ENCODE results near the gene LAMTOR5. TPM values are rescaled to one million over a fixed set of nuclear protein-coding genes. Genes with fewer than 3 reads are reported as not detected.

The LAMTOR5 gene
- polyA plus RNA-seq, 1 donor from 2014 or later = 102 TPM

DNA sequence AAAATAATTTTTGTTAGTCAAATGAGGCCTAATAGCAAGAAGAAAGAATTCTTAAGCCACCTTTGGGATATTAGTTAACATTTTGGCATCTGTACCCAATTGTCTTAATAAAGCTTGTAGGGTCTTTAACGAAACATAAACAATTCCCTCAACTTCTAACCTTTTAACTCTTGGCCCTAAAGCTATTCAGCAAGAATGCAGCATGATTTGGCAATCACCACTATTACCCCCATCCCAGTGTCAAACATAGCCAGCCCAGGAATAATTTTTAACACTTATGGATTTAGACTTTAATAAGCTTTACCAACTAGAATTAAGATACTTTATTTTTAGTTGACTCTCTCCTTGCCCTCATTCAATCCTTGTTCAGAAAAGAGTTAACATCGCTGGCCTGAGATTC, 14.2 kb downstream of the LAMTOR5 start:
- H3F3A ChIP-seq (ENCODE audit: insufficient read depth, low read length, poor library complexity, severe bottlenecking) = no peaks in the 10 kb centered on the region
- no peak overlapping the region for H3K4me3 ChIP-seq (ENCODE audit: low read length)
- TF ChIP-seq, protein P1, sequence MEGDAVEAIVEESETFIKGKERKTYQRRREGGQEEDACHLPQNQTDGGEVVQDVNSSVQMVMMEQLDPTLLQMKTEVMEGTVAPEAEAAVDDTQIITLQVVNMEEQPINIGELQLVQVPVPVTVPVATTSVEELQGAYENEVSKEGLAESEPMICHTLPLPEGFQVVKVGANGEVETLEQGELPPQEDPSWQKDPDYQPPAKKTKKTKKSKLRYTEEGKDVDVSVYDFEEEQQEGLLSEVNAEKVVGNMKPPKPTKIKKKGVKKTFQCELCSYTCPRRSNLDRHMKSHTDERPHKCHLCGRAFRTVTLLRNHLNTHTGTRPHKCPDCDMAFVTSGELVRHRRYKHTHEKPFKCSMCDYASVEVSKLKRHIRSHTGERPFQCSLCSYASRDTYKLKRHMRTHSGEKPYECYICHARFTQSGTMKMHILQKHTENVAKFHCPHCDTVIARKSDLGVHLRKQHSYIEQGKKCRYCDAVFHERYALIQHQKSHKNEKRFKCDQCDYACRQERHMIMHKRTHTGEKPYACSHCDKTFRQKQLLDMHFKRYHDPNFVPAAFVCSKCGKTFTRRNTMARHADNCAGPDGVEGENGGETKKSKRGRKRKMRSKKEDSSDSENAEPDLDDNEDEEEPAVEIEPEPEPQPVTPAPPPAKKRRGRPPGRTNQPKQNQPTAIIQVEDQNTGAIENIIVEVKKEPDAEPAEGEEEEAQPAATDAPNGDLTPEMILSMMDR (IDR thresholded peaks at IDR 0.05; ENCODE audit: poor library complexity, severe bottlenecking) = no peak
- TF ChIP-seq RAD21 (conservative IDR thresholded peaks at IDR 0.05) (no peak), POLR2AphosphoS5 (IDR thresholded peaks at IDR 0.05) (no peak), MXI1 (conservative IDR thresholded peaks at IDR 0.05; ENCODE audit: poor library complexity, severe bottlenecking) (no peak), SMC3 (conservative IDR thresholded peaks at IDR 0.05; ENCODE audit: poor library complexity) (no peak), TAF1 (IDR thresholded peaks at IDR 0.05; ENCODE audit: low read depth) (no peak), EZH2 (IDR thresholded peaks at IDR 0.05; ENCODE audit: borderline replicate concordance, insufficient read depth, low read length, poor library complexity, severe bottlenecking) (no peak), EP300 (conservative IDR thresholded peaks at IDR 0.05; ENCODE audit: poor library complexity, severe bottlenecking) (no peak)
- TF ChIP-seq, protein P2, sequence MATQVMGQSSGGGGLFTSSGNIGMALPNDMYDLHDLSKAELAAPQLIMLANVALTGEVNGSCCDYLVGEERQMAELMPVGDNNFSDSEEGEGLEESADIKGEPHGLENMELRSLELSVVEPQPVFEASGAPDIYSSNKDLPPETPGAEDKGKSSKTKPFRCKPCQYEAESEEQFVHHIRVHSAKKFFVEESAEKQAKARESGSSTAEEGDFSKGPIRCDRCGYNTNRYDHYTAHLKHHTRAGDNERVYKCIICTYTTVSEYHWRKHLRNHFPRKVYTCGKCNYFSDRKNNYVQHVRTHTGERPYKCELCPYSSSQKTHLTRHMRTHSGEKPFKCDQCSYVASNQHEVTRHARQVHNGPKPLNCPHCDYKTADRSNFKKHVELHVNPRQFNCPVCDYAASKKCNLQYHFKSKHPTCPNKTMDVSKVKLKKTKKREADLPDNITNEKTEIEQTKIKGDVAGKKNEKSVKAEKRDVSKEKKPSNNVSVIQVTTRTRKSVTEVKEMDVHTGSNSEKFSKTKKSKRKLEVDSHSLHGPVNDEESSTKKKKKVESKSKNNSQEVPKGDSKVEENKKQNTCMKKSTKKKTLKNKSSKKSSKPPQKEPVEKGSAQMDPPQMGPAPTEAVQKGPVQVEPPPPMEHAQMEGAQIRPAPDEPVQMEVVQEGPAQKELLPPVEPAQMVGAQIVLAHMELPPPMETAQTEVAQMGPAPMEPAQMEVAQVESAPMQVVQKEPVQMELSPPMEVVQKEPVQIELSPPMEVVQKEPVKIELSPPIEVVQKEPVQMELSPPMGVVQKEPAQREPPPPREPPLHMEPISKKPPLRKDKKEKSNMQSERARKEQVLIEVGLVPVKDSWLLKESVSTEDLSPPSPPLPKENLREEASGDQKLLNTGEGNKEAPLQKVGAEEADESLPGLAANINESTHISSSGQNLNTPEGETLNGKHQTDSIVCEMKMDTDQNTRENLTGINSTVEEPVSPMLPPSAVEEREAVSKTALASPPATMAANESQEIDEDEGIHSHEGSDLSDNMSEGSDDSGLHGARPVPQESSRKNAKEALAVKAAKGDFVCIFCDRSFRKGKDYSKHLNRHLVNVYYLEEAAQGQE (IDR thresholded peaks at IDR 0.05; ENCODE audit: borderline replicate concordance) = no peak
- no peak overlapping the region for H3K9ac ChIP-seq (ENCODE audit: low read length)
- no peak overlapping the region for H3K4me2 ChIP-seq (ENCODE audit: low read length)
- no peaks in the 10 kb centered on the region for H3K27me3 ChIP-seq (ENCODE audit: insufficient read depth, low read depth, low read length)
- no peaks in the 10 kb centered on the region for H4K20me1 ChIP-seq (ENCODE audit: insufficient read depth)
- H3K9me3 ChIP-seq (ENCODE audit: low read length) = no peaks in the 10 kb centered on the region
- H3K79me2 ChIP-seq (replicated peaks; ENCODE audit: insufficient read depth, low read length) = no peaks in the 10 kb centered on the region
- H3K36me3 ChIP-seq (ENCODE audit: insufficient read depth, low read length) = no peaks in the 10 kb centered on the region
- no peaks in the 10 kb centered on the region for H3K9me2 ChIP-seq (ENCODE audit: insufficient read depth, low read length)
- no peak overlapping the region for H2AFZ ChIP-seq (ENCODE audit: low read depth, low read length)
- H3K27ac ChIP-seq (ENCODE audit: low read length) = no peak overlapping the region

DNA sequence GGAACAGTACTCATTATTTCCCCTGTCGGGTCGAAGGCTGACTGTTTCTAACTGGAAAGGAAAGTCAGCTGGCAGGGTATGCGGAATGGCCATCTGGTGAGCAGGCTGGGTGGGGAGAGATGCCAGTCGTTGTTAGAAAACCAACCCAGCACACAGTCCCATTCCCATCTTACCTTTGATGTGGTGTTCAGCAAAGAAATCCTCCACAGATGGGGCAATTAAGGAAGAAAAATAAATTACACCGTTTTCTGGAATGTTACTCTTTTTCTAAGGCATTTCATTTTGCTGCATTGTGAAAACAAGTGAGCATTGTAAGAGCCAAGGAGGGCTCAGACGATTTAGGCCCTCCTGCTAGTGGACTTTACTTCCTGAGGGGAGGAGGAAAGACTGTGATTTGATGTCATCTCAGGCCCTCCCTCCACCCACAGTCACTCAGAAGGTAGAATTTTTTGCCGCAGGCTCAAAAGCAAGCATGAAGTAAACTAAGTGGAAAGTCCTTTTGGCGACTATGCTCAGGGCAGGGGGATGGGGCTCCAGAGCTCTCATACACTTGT, 16.7 kb downstream of the LAMTOR5 start, which contains the start of gene SLC16A4:
Gene SLC16A4 (minus strand): TSS at position 335 of the 554 bp plus-strand sequence. CDS start 1,703 bp downstream, outside the sequence.
- Histone ChIP-seq H2AFZ (ENCODE audit: low read depth, low read length) (no peak within 1 kb of the TSS), H3K27ac (ENCODE audit: low read length) (no peak within 1 kb of the TSS), H3K27me3 (ENCODE audit: insufficient read depth, low read depth, low read length) (no peaks in the 10 kb centered on the region), H3F3A (ENCODE audit: insufficient read depth, low read length, poor library complexity, severe bottlenecking) (no peaks in the 10 kb centered on the region), H3K36me3 (ENCODE audit: insufficient read depth, low read length) (no peaks in the 10 kb centered on the region), H3K4me2 (ENCODE audit: low read length) (no peak within 1 kb of the TSS), H3K4me3 (ENCODE audit: low read length) (no peak within 1 kb of the TSS), H4K20me1 (ENCODE audit: insufficient read depth) (no peaks in the 10 kb centered on the region), H3K9me3 (ENCODE audit: low read length) (no peaks in the 10 kb centered on the region), H3K9me2 (ENCODE audit: insufficient read depth, low read length) (no peaks in the 10 kb centered on the region), H3K79me2 (replicated peaks; ENCODE audit: insufficient read depth, low read length) (no peaks in the 10 kb centered on the region), H3K9ac (ENCODE audit: low read length) (no peak within 1 kb of the TSS)
- no peak for TF ChIP-seq POLR2AphosphoS5 (IDR thresholded peaks at IDR 0.05)
- no peak for TF ChIP-seq EZH2 (IDR thresholded peaks at IDR 0.05; ENCODE audit: borderline replicate concordance, insufficient read depth, low read length, poor library complexity, severe bottlenecking)
- TF ChIP-seq RAD21 (conservative IDR thresholded peaks at IDR 0.05) = no peak
